Smooth muscle cell of the brain vasculature (primary cell): Measurements from ENCODE around the gene RDH14.

ENCODE experiments used
- DNase-seq: peaks from one replicate; pipeline ENCODE4 v3.0.0-alpha.2; 2012; ENCODE audit warnings: low read depth, low spot score

Gene RDH14

GRCh38 chr2:18522484-18523146, 37.8 kb downstream of the RDH14 start:
- DNase-seq: no peak

- DNase-seq: peak; percentile 81
Observed at GRCh38 chr2:18520451-18521425, 39.7 kb downstream of the RDH14 start.

- DNase-seq: no peak
Observed at GRCh38 chr2:18519914-18520450, 40.5 kb downstream of the RDH14 start.

- no peak for DNase-seq
Observed at GRCh38 chr2:18518116-18519111, 42.0 kb downstream of the RDH14 start.

GRCh38 chr2:18517386-18517785, 43.1 kb downstream of the RDH14 start:
- no peak for DNase-seq

GRCh38 chr2:18516112-18516511, 44.3 kb downstream of the RDH14 start:
- no peak for DNase-seq

GRCh38 chr2:18514526-18515461, 45.7 kb downstream of the RDH14 start:
- no peak for DNase-seq

- no peak for DNase-seq
Observed at GRCh38 chr2:18510775-18511174, 49.7 kb downstream of the RDH14 start.

- no peak for DNase-seq
Observed at GRCh38 chr2:18506883-18507509, 53.5 kb downstream of the RDH14 start.

GRCh38 chr2:18505703-18506341, 54.6 kb downstream of the RDH14 start:
- DNase-seq: no peak
